IMR-90 (cell line): Measurements from ENCODE around the gene STUM. TPM values are rescaled to one million over a fixed set of nuclear protein-coding genes. Genes with fewer than 3 reads are reported as not detected.

Source experiments
- ATAC-seq: fragments of 200-7000 bp; cut with Tn5 transposase; 2 replicates; pipeline ENCODE4 v1.9.1; 2020; ENCODE audit warnings: low read depth, mild to moderate bottlenecking, moderate library complexity
- BruUV-seq: library from RNA; stranded (reverse); fragments of 400-500 nt; replicated peaks from 2 replicates; lab custom pipeline; 2021; lab: Mats Ljungman, UMichigan
- CTCF ChIA-PET: fragments of 300-600 bp; formaldehyde crosslinking; extraction: SDS; loops from one replicate; lab custom pipeline; 2021; ENCODE audit warnings: antibody characterized with exemption; lab: Yijun Ruan, JAX
- POLR2A ChIA-PET: fragments of 300-600 bp; sonication (Branson Sonifier 250); formaldehyde crosslinking; loops from one replicate; lab custom pipeline; 2022; ENCODE audit warnings: antibody characterized with exemption; ENCODE audit not compliant: unreplicated experiment; lab: Charles Lee
- DNase-seq: peaks from one replicate; pipeline ENCODE4 v3.0.0; 2013
- H2AFZ ChIP-seq: replicated peaks from 2 replicates; pipeline ENCODE3; 2013; ENCODE audit warnings: low read length, mild to moderate bottlenecking; ENCODE audit not compliant: poor library complexity
- H2AK5ac ChIP-seq: 2 replicates; pipeline ENCODE4 v1.6.1; 2013; ENCODE audit warnings: low read depth, low read length, inconsistent platforms
- H2AK9ac ChIP-seq: replicated peaks from 2 replicates; pipeline ENCODE3; 2013; ENCODE audit warnings: mild to moderate bottlenecking, low read depth, low read length, moderate library complexity; ENCODE audit not compliant: poor library complexity
- H2BK120ac ChIP-seq: 2 replicates; pipeline ENCODE4 v1.6.1; 2013; ENCODE audit warnings: low read depth, low read length, inconsistent platforms
- H2BK15ac ChIP-seq: 3 replicates; pipeline ENCODE4 v1.6.1; 2013; ENCODE audit warnings: low read depth, low read length, inconsistent platforms
- H2BK20ac ChIP-seq: 2 replicates; pipeline ENCODE4 v1.6.1; 2013; ENCODE audit warnings: low read depth, mild to moderate bottlenecking, inconsistent platforms, low read length, moderate library complexity
- H2BK5ac ChIP-seq: 2 replicates; pipeline ENCODE4 v1.6.1; 2013; ENCODE audit warnings: mild to moderate bottlenecking, low read depth, low read length, inconsistent platforms; ENCODE audit not compliant: poor library complexity, severe bottlenecking
- H3K14ac ChIP-seq: replicated peaks from 2 replicates; pipeline ENCODE4 v1.6.1; 2013; ENCODE audit warnings: low read depth, low read length, inconsistent platforms
- H3K18ac ChIP-seq: 2 replicates; pipeline ENCODE4 v1.6.1; 2013; ENCODE audit warnings: low read depth, low read length, control low read depth
- H3K23ac ChIP-seq: 2 replicates; pipeline ENCODE4 v1.6.1; 2013; ENCODE audit warnings: low read depth, low read length, inconsistent platforms
- H3K27ac ChIP-seq: 2 replicates; pipeline ENCODE4 v1.5.1; 2013; ENCODE audit warnings: mild to moderate bottlenecking, control low read depth, low read length; ENCODE audit not compliant: insufficient read depth
- H3K27me3 ChIP-seq: 2 replicates; pipeline ENCODE4 v1.6.1; 2013; ENCODE audit warnings: low read length; ENCODE audit not compliant: control insufficient read depth, insufficient read depth
- H3K36me3 ChIP-seq: 2 replicates; pipeline ENCODE4 v1.6.1; 2013; ENCODE audit warnings: low read length, mixed read lengths; ENCODE audit not compliant: control insufficient read depth, insufficient read depth
- H3K4ac ChIP-seq: 2 replicates; pipeline ENCODE4 v1.6.1; 2013; ENCODE audit warnings: low read depth, low read length, inconsistent platforms
- H3K4me1 ChIP-seq: 2 replicates; pipeline ENCODE4 v1.6.1; 2013; ENCODE audit warnings: low read length, mixed read lengths; ENCODE audit not compliant: control insufficient read depth, insufficient read depth
- H3K4me2 ChIP-seq: 2 replicates; pipeline ENCODE4 v1.6.1; 2013; ENCODE audit warnings: low read depth, mild to moderate bottlenecking, control low read depth, low read length, moderate library complexity
- H3K4me3 ChIP-seq: 2 replicates; pipeline ENCODE4 v1.5.1; 2013; ENCODE audit warnings: low read depth, mild to moderate bottlenecking, control low read depth, low read length, moderate library complexity; ENCODE audit not compliant: insufficient read depth
- H3K56ac ChIP-seq: 2 replicates; pipeline ENCODE4 v1.6.1; 2013; ENCODE audit warnings: low read length, inconsistent platforms; ENCODE audit not compliant: insufficient read depth; ENCODE audit errors: extremely low read depth
- H3K79me1 ChIP-seq, 2 experiments: 2 replicates each; pipeline ENCODE4 v1.6.1; 2013; ENCODE audit warnings: low read length in 2 of 2, inconsistent platforms in 1 of 2, low read depth in 1 of 2
- H3K9ac ChIP-seq: 2 replicates; pipeline ENCODE4 v1.6.1; 2013; ENCODE audit warnings: low read depth, low read length, control low read depth
- H3K9me1 ChIP-seq: 2 replicates; pipeline ENCODE4 v1.6.1; 2013; ENCODE audit warnings: low read length, inconsistent platforms; ENCODE audit not compliant: insufficient read depth
- H3K9me3 ChIP-seq: 2 replicates; pipeline ENCODE4 v1.6.1; 2013; ENCODE audit warnings: low read length; ENCODE audit not compliant: control insufficient read depth, insufficient read depth
- H4K20me1 ChIP-seq: 2 replicates; pipeline ENCODE4 v1.6.1; 2013; ENCODE audit warnings: low read length, inconsistent platforms; ENCODE audit not compliant: insufficient read depth
- H4K5ac ChIP-seq: 2 replicates; pipeline ENCODE4 v1.6.1; 2013; ENCODE audit warnings: mild to moderate bottlenecking, low read depth, low read length, control low read depth
- H4K8ac ChIP-seq, 2 experiments: 2 replicates each; pipeline ENCODE4 v1.6.1; 2013; ENCODE audit warnings: low read depth in 2 of 2, low read length in 2 of 2, control low read depth in 1 of 2, inconsistent platforms in 1 of 2
- H4K91ac ChIP-seq: 2 replicates; pipeline ENCODE4 v1.6.1; 2013; ENCODE audit warnings: low read depth, low read length, inconsistent platforms; ENCODE audit not compliant: insufficient read depth
- BHLHE40 ChIP-seq: fragments of 150-350 bp; IDR thresholded peaks from 2 replicates; pipeline ENCODE4 v1.6.1; 2016; ENCODE audit warnings: mild to moderate bottlenecking, low read depth, low read length
- CEBPB ChIP-seq: IDR thresholded peaks from 2 replicates; pipeline ENCODE4 v1.6.1; 2012; ENCODE audit warnings: low read depth, low read length, improper control_type of control experiment
- CHD1 ChIP-seq: IDR thresholded peaks from 2 replicates; pipeline ENCODE4 v1.6.1; 2012; ENCODE audit warnings: low read depth, low read length, improper control_type of control experiment
- ELK1 ChIP-seq: fragments of 150-350 bp; IDR thresholded peaks from 2 replicates; pipeline ENCODE4 v1.6.1; 2016; ENCODE audit warnings: low read depth, mild to moderate bottlenecking, low read length, moderate library complexity, borderline replicate concordance
- FOS ChIP-seq: fragments of 150-350 bp; IDR thresholded peaks from 2 replicates; pipeline ENCODE4 v1.6.1; 2016; ENCODE audit warnings: low read depth, low read length
- MAFK ChIP-seq: IDR thresholded peaks from 2 replicates; pipeline ENCODE4 v1.6.1; 2012; ENCODE audit warnings: low read depth, low read length, improper control_type of control experiment
- MAZ ChIP-seq: IDR thresholded peaks from 2 replicates; pipeline ENCODE4 v1.6.1; 2012; ENCODE audit warnings: low read depth, mild to moderate bottlenecking, low read length, improper control_type of control experiment, moderate library complexity, borderline replicate concordance
- MXI1 ChIP-seq: IDR thresholded peaks from 2 replicates; pipeline ENCODE4 v1.6.1; 2012; ENCODE audit warnings: low read depth, mild to moderate bottlenecking, low read length, moderate library complexity, borderline replicate concordance
- NFE2L2 ChIP-seq: fragments of 150-350 bp; IDR thresholded peaks from 2 replicates; pipeline ENCODE4 v1.6.1; 2016; ENCODE audit warnings: low read depth, mild to moderate bottlenecking, low read length
- POLR2A ChIP-seq: IDR thresholded peaks from 2 replicates; pipeline ENCODE4 v1.6.1; 2012; ENCODE audit warnings: mild to moderate bottlenecking, low read depth, low read length
- RAD21 ChIP-seq: IDR thresholded peaks from 2 replicates; pipeline ENCODE4 v1.6.1; 2012; ENCODE audit warnings: low read length, improper control_type of control experiment
- RCOR1 ChIP-seq: IDR thresholded peaks from 2 replicates; pipeline ENCODE4 v1.6.1; 2012; ENCODE audit warnings: mild to moderate bottlenecking, low read length, improper control_type of control experiment; ENCODE audit not compliant: insufficient replicate concordance
- RFX5 ChIP-seq: IDR thresholded peaks from 2 replicates; pipeline ENCODE4 v1.8.0; 2012; ENCODE audit warnings: low read depth, mild to moderate bottlenecking, low read length, moderate library complexity
- SMC3 ChIP-seq: fragments of 150-350 bp; IDR thresholded peaks from 2 replicates; pipeline ENCODE4 v1.6.1; 2016; ENCODE audit warnings: low read depth, mild to moderate bottlenecking, antibody characterized with exemption, low read length, moderate library complexity
- USF2 ChIP-seq: fragments of 150-350 bp; IDR thresholded peaks from 2 replicates; pipeline ENCODE4 v1.6.1; 2017; ENCODE audit warnings: mild to moderate bottlenecking, antibody characterized with exemption, low read length, low read depth
- WGBS, 2 experiments: methylation state at CpG; one replicate each; pipeline versions ENCODE4 v1.1.5 to v1.1.7; 2013; ENCODE audit warnings: missing lambda C conversion rate in 2 of 2; ENCODE audit not compliant: insufficient read length in 1 of 2; ENCODE audit errors: extremely low coverage in 2 of 2; 5-methylcytosine and 5-hydroxymethylcytosine counted together
- dilution Hi-C: fragments of 300-500 bp; cut with HindIII; formaldehyde crosslinking; loops from one replicate; pipeline ENCODE4 v1.14.3; 2018; ENCODE audit warnings: low sequenced_read_pairs; ENCODE audit not compliant: unreplicated experiment
- in situ Hi-C: fragments of 300-500 bp; cut with MboI; formaldehyde crosslinking; loops from 3 replicates; pipeline ENCODE4 v1.14.3; 2019; ENCODE audit warnings: low sequenced_read_pairs, inconsistent platforms, mixed read lengths
- intact Hi-C: fragments of 100-400 bp; cut with micrococcal nuclease; formaldehyde crosslinking; loops from 2 replicates; pipeline ENCODE4 v1.10.0; 2022
- polyA plus RNA-seq, 3 experiments: library from polyadenylated mRNA; depleted of rRNA; stranded (reverse); fragments of >200 nt; gene quantifications; 2 replicates each; pipeline ENCODE4 v1.2.3, GENCODE V29; 2012; ENCODE audit warnings: low replicate concordance in 1 of 3
- total RNA-seq: library from RNA; depleted of rRNA; stranded (reverse); fragments of >200 nt; gene quantifications from 2 replicates; pipeline ENCODE4 v1.2.3, GENCODE V29; 2012

Gene STUM
- total and polyA plus RNA-seq, 2 of the 4 experiments (the other 2 are of a cell fraction): not detected

- no peak overlapping the region for H4K8ac ChIP-seq
- POLR2A ChIA-PET: no interaction called here
- BruUV-seq: no TSS peak
- no peak overlapping the region for H3K56ac ChIP-seq
- H3K27ac ChIP-seq: no peak overlapping the region
- H2BK15ac ChIP-seq: no peak overlapping the region; the same call in 2 of the 3 replicates
- no peak overlapping the region for H2BK20ac ChIP-seq
- H3K14ac ChIP-seq: no peak overlapping the region
- no peak overlapping the region for H3K4me3 ChIP-seq
- H4K91ac ChIP-seq: no peak overlapping the region
- no peaks in the 10 kb centered on the region for H4K20me1 ChIP-seq
- H3K4me1 ChIP-seq: peaks cover 15% of the 10 kb centered on the region
- no peak overlapping the region for H2AK9ac ChIP-seq
- H3K36me3 ChIP-seq: no peaks in the 10 kb centered on the region; the same call in 1 of the 2 replicates
- ATAC-seq: no peak
- no peak overlapping the region for H4K5ac ChIP-seq
- no peak overlapping the region for H3K9ac ChIP-seq
- in situ Hi-C loops (no loop called here), dilution Hi-C loops (no loop called here), intact Hi-C loops (no loop called here)
- DNase-seq: no peak
- H3K23ac ChIP-seq: no peak overlapping the region
- 76% methylated on average over 14 of the region's 23 CpGs; no CpG with 5 or more reads in 1 of the 2 experiments for WGBS, 2 experiments
- H2BK120ac ChIP-seq: no peak overlapping the region
- H2BK5ac ChIP-seq: no peak overlapping the region
- no peaks in the 10 kb centered on the region for H3K9me3 ChIP-seq
- peaks cover 3% of the 10 kb centered on the region; the same call in 1 of the 2 replicates for H3K9me1 ChIP-seq
- no peak overlapping the region for H3K4ac ChIP-seq
- H3K79me1 ChIP-seq: no peaks in the 10 kb centered on the region
- no peaks in the 10 kb centered on the region for H3K27me3 ChIP-seq
- no peak overlapping the region for H2AK5ac ChIP-seq
- CTCF ChIA-PET: interaction anchor here (0.6 kb wide), 1 partner anchor 63 kb away, joined by 3 read pairs; no protein-coding TSS in a partner anchor
- no peak overlapping the region for H2AFZ ChIP-seq
- H3K18ac ChIP-seq: no peak overlapping the region
- no peak overlapping the region for H3K4me2 ChIP-seq
- TF ChIP-seq MAZ: no peak
- TF ChIP-seq MAFK: no peak
- no peak for TF ChIP-seq MXI1
- TF ChIP-seq POLR2A: no peak
- no peak for TF ChIP-seq ELK1
- TF ChIP-seq FOS: no peak
- TF ChIP-seq BHLHE40: no peak
- no peak for TF ChIP-seq NFE2L2
- no peak for TF ChIP-seq RAD21
- TF ChIP-seq CHD1: no peak
- TF ChIP-seq CEBPB: no peak
- no peak for TF ChIP-seq RFX5
- no peak for TF ChIP-seq USF2
- no peak for TF ChIP-seq SMC3
- TF ChIP-seq RCOR1: no peak
Measured at GRCh38 chr1:226640321-226641136, 92.0 kb downstream of the STUM start.
